ENCODE data around the gene MIGA1.
A peak's percentile ranks its signal among the peaks of the same experiment; 100 is the strongest.

Gene MIGA1

DNA sequence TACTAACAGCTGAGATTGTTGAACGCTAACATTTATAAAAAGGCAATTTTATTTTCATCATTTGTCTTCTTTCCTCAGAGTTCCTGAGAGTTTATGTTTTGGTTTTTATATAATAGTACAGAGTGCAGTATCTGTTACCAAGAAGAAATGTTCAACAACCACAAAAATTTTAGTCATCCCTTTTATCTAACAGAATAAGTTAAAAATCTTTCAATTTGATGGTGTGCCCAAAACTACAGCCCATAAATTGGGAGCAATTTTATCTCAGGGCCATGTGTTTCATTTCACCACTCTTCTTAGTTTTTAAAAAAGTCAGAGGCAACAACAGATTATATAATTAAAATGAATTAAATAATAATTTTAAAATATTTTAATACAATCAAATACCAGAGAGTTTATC lies 146.1 kb downstream of the MIGA1 start:
- DNase-seq: peak; percentile 56

GRCh38 chr1:77925956-77926355 lies 146.5 kb downstream of the MIGA1 start:
- DNase-seq: no peak

DNA sequence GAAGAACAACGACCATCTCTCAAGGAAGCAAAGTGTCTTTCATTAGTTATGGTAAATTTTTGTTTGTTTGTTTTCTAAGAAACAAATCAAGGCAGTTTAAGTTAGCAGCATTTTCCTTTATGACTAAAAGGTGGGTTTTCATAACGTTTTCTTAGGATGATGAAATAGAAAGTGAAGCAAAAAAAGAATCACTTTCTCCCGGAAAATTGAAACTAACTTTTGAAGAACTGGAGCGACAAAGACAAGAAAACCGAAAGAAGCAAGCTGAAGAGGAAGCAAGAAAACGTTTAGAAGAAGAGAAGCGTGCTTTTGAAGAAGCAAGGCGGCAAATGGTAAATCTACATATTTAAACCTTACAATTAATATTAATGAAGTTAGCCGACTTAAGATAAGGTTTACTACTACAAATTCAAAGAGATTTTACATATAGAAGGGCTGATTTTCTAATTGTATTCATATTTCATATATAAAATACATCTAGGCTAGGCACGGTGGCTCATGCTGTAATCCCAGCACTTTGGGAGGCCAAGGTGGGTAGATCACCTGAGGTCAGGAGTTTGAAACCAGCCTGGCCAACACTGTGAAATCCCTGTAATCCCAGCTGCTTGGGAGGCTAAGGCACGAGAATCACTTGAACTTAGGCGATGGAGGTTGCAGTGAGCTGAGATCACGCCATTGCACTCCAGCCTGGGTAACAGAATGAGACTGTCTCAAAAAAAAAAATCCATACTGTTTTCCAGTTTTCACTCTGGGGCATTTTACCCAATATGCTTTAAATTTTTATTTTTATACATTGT lies 147.3 kb downstream of the MIGA1 start:
- DNase-seq: no peak

- no peak for DNase-seq
Measured at GRCh38 chr1:77927414-77927813, 148.0 kb downstream of the MIGA1 start.
